HFF-Myc (cell line): ENCODE results near the gene EPHA2.

Source experiments
- DNase-seq: peaks from one replicate; pipeline ENCODE4 v3.0.0-alpha.2; 2011; ENCODE audit warnings: low read depth; ENCODE audit errors: extremely low read depth
- H3K4me3 ChIP-seq: replicated peaks from 2 replicates; pipeline ENCODE4 v1.5.1; 2011; ENCODE audit warnings: low read depth, mild to moderate bottlenecking, control low read depth, low read length
- CTCF ChIP-seq: IDR thresholded peaks from 2 replicates; pipeline ENCODE4 v1.5.1; 2012; ENCODE audit warnings: mild to moderate bottlenecking, low read depth, low read length, control low read depth; ENCODE audit errors: missing control alignments

The EPHA2 gene

DNA sequence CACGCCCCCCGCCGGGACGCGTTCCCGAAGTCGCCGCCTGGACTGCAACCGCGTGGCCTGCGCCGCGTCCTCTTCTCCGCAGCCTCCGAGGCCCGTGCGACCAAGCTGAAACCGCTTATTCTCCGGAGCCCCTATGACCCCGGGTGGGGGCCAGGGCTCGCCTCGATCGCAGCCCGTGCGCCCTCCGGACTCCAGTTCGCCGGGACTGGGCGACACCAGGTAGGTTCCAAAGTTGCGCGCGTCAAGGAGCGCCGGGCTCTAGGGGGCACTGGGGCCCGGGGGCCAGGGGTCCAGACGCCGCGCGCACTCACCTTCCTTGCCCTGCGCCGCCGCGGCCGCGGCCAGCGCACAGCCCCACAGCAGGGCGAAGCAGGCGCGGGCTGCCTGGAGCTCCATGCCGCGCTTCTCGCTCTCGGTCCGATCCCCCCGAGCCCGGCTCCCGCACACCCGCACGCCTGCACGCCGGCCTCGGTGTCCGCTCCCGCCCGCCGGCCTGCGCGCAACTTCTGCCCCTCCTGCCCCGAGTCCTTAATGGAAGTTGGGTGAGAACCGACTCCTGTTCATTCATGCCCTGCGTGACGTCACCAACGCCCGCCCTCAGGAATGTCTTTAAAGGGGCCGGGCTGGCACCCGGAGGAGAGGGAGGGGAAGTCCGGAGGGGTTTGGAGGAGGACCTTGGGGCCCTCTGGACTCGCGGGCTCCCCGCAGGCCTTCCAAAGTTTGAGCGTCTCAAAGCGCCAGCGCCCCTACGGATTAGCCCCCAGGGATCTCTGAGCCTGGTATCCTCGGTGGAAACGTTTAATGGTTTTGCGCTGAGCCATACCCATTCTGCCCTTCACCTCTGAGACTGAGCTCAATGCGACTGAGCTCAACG is at the start of gene EPHA2:
TSS of gene EPHA2 (minus strand) at position 533 of the 874 bp plus-strand sequence. CDS start at position 396, 137 bp downstream.
- peak within 1 kb of the TSS; percentile 74 for H3K4me3 ChIP-seq
- DNase-seq: peak; percentile 64

DNA sequence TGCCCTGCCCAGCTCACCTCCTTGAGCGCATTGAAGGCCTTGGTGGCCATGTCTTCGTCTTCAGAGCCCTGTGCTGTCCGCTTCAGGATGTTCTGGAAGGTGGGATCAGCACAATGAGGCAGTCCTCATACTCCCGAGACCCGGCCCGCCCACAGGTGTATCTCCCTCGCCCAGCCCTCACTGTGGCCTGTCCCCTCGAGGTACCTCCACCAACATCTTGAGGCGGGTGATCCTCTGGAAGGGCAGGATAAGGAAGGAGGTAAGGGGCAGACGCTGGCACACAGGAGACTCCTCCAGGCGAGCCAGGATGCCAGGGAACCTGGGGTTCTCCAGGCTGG is 49.4 kb upstream of the EPHA2 start:
- no peak overlapping the region for H3K4me3 ChIP-seq
- DNase-seq: no peak
- no peak for TF ChIP-seq CTCF

More for the DNA sequence above, at the start of gene EPHA2:
- TF ChIP-seq CTCF: no peak

DNA sequence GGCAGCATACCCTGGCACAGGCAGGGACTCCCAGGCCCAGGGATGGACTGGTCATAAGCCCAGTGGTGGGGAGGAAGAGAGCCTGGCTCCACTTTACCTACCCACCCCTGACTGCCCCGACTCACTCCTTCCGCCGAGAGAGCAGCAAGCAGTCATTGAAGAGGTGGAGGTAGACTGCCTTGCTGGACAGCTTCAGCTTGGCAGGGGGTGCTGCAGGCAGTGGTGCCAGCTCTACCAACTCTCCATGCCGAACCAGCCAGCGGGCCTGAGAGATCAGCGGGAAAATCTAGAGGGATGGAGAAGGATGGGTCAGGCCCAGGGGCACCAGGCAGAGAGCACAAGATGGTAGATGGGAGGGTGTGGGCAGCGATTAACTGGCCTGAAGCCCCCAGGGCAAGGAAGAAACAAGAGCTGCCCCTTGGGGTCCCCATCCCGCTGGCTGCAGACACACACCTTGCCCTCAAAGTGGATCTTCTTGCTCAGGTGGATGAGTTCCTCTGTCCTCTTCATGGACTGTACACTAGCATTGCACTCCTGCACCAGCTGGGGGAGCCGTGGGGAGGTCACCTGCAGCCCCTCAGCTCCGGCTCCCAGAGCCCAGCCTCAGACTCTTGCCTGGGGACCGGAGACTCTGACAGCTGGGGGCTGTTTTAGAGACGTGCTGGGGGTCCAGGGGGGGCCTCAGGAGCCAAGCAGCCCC is 48.9 kb upstream of the EPHA2 start:
- H3K4me3 ChIP-seq: no peak overlapping the region
- DNase-seq: no peak
- TF ChIP-seq CTCF: peak; percentile 33

GRCh38 chr1:16204216-16204615 is 48.3 kb upstream of the EPHA2 start:
- no peak for DNase-seq
- TF ChIP-seq CTCF: no peak
- no peak overlapping the region for H3K4me3 ChIP-seq

DNA sequence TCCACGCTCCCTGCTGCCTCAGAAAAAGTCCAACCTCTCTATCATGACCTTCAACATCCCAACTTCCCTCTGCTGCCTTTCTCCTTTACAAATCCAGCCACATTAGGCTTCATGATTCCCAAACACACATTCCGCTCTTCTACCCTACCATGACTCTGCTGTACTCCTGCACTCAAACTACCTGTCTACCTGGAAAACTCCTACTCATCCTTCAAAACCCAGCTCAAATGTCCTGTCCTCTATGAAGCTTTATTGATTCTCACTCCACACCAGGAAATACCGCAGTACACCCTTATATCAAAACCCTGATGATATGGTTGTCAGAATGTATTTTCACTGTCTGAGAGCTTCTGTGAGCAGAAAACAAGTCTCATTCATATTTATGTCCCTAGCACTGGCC is 47.7 kb upstream of the EPHA2 start:
- no peak overlapping the region for H3K4me3 ChIP-seq
- TF ChIP-seq CTCF: no peak
- DNase-seq: no peak

GRCh38 chr1:16202281-16203210 is 46.7 kb upstream of the EPHA2 start:
- H3K4me3 ChIP-seq: no peak overlapping the region
- DNase-seq: no peak
- no peak for TF ChIP-seq CTCF
